AG04449 (cell line): Measurements from ENCODE around the gene ULK4.
"Not testable (repeated sequence)": the region's sequence is repeated elsewhere in the genome, so short reads cannot be mapped to it uniquely, and the experiment has no call there.

Source experiments
- CTCF ChIA-PET: fragments of 350-600 bp; formaldehyde crosslinking; extraction: SDS; loops from one replicate; lab custom pipeline; 2021; ENCODE audit warnings: antibody characterized with exemption; lab: Yijun Ruan, JAX
- POLR2A ChIA-PET: fragments of 400-600, 350-600 bp; formaldehyde crosslinking; extraction: SDS; loops from one replicate; lab custom pipeline; 2020; ENCODE audit warnings: antibody characterized with exemption, inconsistent platforms; lab: Yijun Ruan, JAX
- DNase-seq: peaks from one replicate; pipeline ENCODE4 v3.0.0-alpha.2; 2010; ENCODE audit warnings: low read depth, low spot score
- H3K4me3 ChIP-seq: 2 replicates; pipeline ENCODE4 v1.5.1; 2011; ENCODE audit warnings: low read depth, mild to moderate bottlenecking, control low read depth, low read length
- TF ChIP-seq, protein P1 (sequence below): IDR thresholded peaks from one replicate; pipeline ENCODE4 v1.5.1; 2011; ENCODE audit warnings: mild to moderate bottlenecking, moderate library complexity, low read length, control low read depth, inconsistent platforms; ENCODE audit not compliant: insufficient read depth; ENCODE audit errors: missing control alignments

ULK4 gene

DNA sequence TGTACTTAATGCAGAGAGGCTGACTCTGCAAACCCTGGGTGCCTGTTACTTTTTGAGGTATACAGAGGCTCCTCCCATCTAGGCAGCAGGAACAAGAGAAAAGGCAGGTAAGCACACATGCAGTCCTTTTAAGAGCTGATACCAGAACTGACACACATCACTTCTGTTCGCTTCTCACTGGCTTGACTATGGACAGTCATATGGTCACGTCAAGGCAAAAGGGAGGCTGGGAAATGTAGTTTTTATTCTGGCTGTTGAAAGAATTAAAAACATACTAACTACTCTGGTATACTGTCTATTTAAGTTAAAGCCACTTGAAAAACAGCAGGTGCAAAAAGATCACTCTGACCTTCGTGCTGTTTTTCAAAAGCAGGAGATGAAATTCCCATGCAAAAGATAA lies 544.3 kb downstream of the ULK4 start:
- CTCF ChIA-PET = no interaction called here
- TF ChIP-seq, protein P1, sequence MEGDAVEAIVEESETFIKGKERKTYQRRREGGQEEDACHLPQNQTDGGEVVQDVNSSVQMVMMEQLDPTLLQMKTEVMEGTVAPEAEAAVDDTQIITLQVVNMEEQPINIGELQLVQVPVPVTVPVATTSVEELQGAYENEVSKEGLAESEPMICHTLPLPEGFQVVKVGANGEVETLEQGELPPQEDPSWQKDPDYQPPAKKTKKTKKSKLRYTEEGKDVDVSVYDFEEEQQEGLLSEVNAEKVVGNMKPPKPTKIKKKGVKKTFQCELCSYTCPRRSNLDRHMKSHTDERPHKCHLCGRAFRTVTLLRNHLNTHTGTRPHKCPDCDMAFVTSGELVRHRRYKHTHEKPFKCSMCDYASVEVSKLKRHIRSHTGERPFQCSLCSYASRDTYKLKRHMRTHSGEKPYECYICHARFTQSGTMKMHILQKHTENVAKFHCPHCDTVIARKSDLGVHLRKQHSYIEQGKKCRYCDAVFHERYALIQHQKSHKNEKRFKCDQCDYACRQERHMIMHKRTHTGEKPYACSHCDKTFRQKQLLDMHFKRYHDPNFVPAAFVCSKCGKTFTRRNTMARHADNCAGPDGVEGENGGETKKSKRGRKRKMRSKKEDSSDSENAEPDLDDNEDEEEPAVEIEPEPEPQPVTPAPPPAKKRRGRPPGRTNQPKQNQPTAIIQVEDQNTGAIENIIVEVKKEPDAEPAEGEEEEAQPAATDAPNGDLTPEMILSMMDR = no peak
- no peak for DNase-seq
- H3K4me3 ChIP-seq = no peak overlapping the region
- POLR2A ChIA-PET = no interaction called here

DNA sequence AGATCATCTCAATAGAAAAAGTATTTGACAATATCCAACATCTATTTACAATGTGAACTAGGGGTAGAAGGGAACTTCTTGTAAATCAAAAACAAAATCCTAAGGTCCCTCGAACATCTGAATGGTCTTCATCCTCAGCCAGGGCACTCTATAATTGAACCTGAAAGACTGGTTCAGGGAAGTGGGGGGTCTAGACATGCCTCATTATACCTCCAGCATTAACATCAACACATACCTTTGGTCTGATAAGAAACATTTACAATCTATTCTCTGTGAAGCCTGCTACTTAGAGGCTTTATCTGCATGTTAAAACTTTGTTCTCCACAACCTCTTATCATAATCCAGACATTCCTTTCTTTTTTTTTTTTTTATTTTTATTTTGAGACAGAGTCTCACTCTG lies 550.8 kb downstream of the ULK4 start:
- DNase-seq = no peak
- no peak overlapping the region for H3K4me3 ChIP-seq
- ChIA-PET POLR2A (no interaction called here), CTCF (no interaction called here)
- TF ChIP-seq, protein P1 = no peak

DNA sequence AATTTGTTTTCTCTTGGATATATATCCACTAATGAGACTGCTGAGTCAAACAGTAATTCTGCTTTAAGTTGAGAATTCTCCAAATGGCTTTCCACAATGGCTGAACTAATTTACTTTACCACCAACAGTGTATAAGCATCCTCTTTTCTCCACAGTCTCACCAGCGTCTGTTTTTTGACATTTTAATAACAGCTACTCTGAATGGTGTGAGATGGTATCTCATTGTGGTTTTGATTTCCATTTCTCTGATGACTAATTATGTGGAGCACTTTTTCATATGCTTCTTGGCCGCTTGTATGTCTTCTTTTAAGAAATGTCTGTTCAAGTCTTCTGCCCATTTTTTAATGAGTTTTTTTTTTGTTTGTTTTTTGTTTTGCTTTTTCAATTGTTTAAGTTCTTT lies 556.4 kb downstream of the ULK4 start:
- CTCF ChIA-PET = no interaction called here
- POLR2A ChIA-PET = no interaction called here
- H3K4me3 ChIP-seq = no peak overlapping the region
- TF ChIP-seq, protein P1 = no peak
- peak; percentile 26 for DNase-seq

DNA sequence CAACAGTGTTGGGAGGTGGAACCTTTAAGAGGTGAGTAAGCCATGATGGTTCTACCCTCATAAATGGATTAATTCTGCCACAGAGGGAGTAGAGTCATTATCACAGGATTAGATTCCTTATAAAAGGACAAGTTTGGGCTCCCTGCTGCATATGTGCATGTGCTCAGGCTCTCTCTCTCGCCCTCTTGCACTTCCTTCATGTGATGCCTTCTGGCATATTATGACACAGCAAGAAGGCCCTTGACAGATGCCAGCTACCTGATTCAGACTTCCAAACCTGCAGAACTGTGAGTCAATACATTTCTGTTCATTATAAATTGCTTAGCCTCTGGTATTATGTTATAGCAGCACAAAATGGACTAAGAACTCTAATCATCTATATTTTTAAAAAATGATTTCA lies 557.3 kb downstream of the ULK4 start:
- ChIA-PET CTCF (no interaction called here), POLR2A (no interaction called here)
- TF ChIP-seq, protein P1 = no peak

DNA sequence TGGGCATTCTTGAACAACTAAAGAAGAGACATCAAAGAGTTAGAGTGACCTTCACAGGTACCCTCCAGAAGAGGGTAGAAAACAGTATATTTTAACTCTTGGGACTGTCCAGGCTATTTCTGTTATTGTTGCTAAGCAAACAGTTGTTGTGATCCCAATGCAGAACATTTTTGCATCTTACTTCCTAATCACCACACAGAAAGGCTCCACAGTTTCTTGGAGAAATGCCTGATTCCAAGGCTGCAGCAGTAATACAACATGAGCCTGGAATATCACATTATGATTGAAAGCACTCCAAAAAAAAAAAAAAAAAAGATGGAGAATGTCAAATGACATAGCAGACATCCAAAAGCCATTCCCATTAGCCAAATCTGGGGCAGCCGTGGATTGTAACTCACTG lies 567.0 kb downstream of the ULK4 start:
- ChIA-PET POLR2A (no interaction called here), CTCF (no interaction called here)
- no peak for DNase-seq
- H3K4me3 ChIP-seq = no peak overlapping the region
- TF ChIP-seq, protein P1 = no peak

More for the DNA sequence above, 557.3 kb downstream of the ULK4 start:
- H3K4me3 ChIP-seq = no peak overlapping the region
- DNase-seq = no peak

DNA sequence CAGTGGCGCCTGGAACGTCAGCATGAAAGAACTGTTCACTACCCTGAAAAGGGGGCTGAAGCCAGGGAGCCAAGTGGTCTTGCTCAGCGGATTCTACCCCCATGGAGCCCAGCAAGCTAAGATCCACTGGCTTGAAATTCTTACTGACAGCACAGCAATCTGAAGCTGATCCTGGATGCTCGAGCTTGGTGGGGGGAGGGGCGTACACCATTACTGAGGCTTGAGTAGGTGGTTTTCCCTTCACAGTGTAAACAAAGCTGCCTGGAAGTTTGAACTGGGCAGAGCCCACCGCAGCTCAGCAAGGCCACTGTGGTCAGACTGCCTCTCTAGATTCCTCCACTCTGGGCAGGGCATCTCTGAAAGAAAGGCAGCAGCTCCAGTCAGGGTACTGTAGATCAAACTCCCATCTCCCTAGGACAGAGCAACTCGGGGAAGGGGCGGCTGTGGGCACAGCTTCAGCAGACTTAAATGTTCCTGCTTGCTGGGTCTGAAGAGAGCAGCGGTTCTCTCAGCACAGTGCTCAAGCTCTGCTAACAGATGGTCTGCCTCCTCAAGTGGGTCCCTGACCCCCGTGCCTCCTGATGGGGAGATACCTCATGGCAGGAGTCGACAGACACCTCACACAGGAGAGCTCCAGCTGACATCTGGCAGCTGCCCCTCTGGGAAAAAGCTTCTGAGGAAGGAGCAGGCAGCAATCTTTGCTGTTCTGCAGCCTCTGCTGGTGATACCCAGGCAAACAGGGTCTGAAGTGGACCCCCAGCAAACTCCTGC lies 591.0 kb downstream of the ULK4 start:
- H3K4me3 ChIP-seq, DNase-seq, POLR2A ChIA-PET: not testable (repeated sequence)
- CTCF ChIA-PET = interaction anchor here (0.9 kb wide), 1 partner anchor 790 kb away, joined by 3 read pairs; no protein-coding TSS in a partner anchor

DNA sequence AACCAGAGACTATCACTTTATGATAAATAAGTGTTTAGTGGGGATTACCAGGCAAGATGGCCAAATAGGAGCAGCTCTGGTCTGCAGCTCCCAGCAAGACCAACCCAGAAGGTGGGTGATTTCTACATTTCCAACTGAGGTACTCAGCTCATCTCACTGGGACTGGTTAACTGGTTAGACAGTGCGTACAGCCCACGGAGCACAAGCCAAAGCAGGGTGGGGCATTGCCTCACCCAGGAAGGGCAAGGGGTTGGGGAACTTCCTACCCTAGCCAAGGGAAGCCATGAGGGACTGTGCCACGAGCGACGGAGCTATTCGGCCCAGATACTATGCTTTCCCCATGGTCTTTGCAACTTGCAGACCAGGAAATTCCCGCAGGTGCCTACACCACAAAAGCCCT lies 591.6 kb downstream of the ULK4 start:
- no peak for DNase-seq
- CTCF ChIA-PET = interaction anchor here (0.9 kb wide), 1 partner anchor 790 kb away, joined by 3 read pairs; no protein-coding TSS in a partner anchor
- POLR2A ChIA-PET = no interaction called here
- TF ChIP-seq, protein P1 = no peak
- no peak overlapping the region for H3K4me3 ChIP-seq
